GM12892 (cell line): ENCODE data around the gene NAP1L4.
"Not testable (repeated sequence)": the region's sequence is repeated elsewhere in the genome, so short reads cannot be mapped to it uniquely, and the experiment has no call there.

Experiments used
- DNase-seq: peaks from one replicate; pipeline ENCODE4 v3.0.0; 2011; ENCODE audit not compliant: insufficient read length
- FAIRE-seq: peaks from 2 replicates; lab custom pipeline; 2011; peaks lifted over from hg19 to GRCh38; lab: Jason Lieb, UNC
- POLR2A ChIP-seq: IDR thresholded peaks from 2 replicates; pipeline ENCODE4 v1.6.1; 2011; ENCODE audit warnings: low read depth, low read length, control low read depth
- POLR2AphosphoS5 ChIP-seq: IDR thresholded peaks from 2 replicates; pipeline ENCODE4 v1.6.1; 2011; ENCODE audit warnings: low read depth, low read length, control low read depth
- TAF1 ChIP-seq: IDR thresholded peaks from 2 replicates; pipeline ENCODE4 v1.6.1; 2011; ENCODE audit warnings: low read depth, mild to moderate bottlenecking, control low read depth, low read length, borderline replicate concordance

The NAP1L4 gene

GRCh38 chr11:2911785-2912391 is 80.2 kb downstream of the NAP1L4 start:
- FAIRE-seq: no peak
- no peak for DNase-seq
- TF ChIP-seq POLR2A (no peak), POLR2AphosphoS5 (no peak), TAF1 (no peak)

- no peak for TF ChIP-seq POLR2AphosphoS5
- no peak for TF ChIP-seq POLR2A
- TF ChIP-seq TAF1: no peak
- DNase-seq: no peak
- no peak for FAIRE-seq
Measured at GRCh38 chr11:2911088-2911784, 80.9 kb downstream of the NAP1L4 start.

GRCh38 chr11:2910401-2910955 is 81.7 kb downstream of the NAP1L4 start:
- DNase-seq: no peak
- no peak for FAIRE-seq

GRCh38 chr11:2909133-2909902 is 82.8 kb downstream of the NAP1L4 start:
- DNase-seq (no peak), FAIRE-seq (no peak)
- TF ChIP-seq TAF1: no peak
- no peak for TF ChIP-seq POLR2A
- TF ChIP-seq POLR2AphosphoS5: no peak

More at GRCh38 chr11:2910401-2910955, 81.7 kb downstream of the NAP1L4 start:
- TF ChIP-seq POLR2AphosphoS5 (no peak), TAF1 (no peak), POLR2A (no peak)

- FAIRE-seq (no peak), DNase-seq (no peak)
- TF ChIP-seq TAF1 (no peak), POLR2A (no peak), POLR2AphosphoS5 (no peak)
Measured at GRCh38 chr11:2908130-2908529, 84.0 kb downstream of the NAP1L4 start.

GRCh38 chr11:2905299-2905698 is 86.8 kb downstream of the NAP1L4 start:
- DNase-seq, FAIRE-seq: not testable (repeated sequence)

- no peak for TF ChIP-seq POLR2A
- no peak for TF ChIP-seq POLR2AphosphoS5
- no peak for TF ChIP-seq TAF1
- no peak for FAIRE-seq
- no peak for DNase-seq
Measured at GRCh38 chr11:2904153-2905052, 87.7 kb downstream of the NAP1L4 start.

- FAIRE-seq: no peak
- no peak for TF ChIP-seq POLR2AphosphoS5
- TF ChIP-seq POLR2A: no peak
- no peak for TF ChIP-seq TAF1
- DNase-seq: no peak
Measured at GRCh38 chr11:2903672-2904011, 88.5 kb downstream of the NAP1L4 start.

- no peak for FAIRE-seq
- DNase-seq: no peak
- no peak for TF ChIP-seq POLR2A
- TF ChIP-seq TAF1: no peak
- TF ChIP-seq POLR2AphosphoS5: no peak
Measured at GRCh38 chr11:2902784-2903671, 89.1 kb downstream of the NAP1L4 start.
